Kidney epithelial cell (primary cell): Measurements from ENCODE around the gene AOPEP. TPM values are rescaled to one million over a fixed set of nuclear protein-coding genes. Genes with fewer than 3 reads are reported as not detected.

Source experiments
- DNase-seq: peaks from one replicate; pipeline ENCODE4 v3.0.0-alpha.2; 2010; ENCODE audit warnings: low read depth
- H3K27me3 ChIP-seq: 2 replicates; pipeline ENCODE4 v1.6.0; 2011; ENCODE audit warnings: low read length; ENCODE audit not compliant: control insufficient read depth, insufficient read depth
- H3K36me3 ChIP-seq: 2 replicates; pipeline ENCODE4 v1.5.1; 2011; ENCODE audit warnings: low read length; ENCODE audit not compliant: control insufficient read depth, insufficient read depth
- H3K4me3 ChIP-seq: 2 replicates; pipeline ENCODE4 v1.5.1; 2011; ENCODE audit warnings: low read depth, mild to moderate bottlenecking, control low read depth, low read length
- total RNA-seq: library from RNA; depleted of rRNA; stranded (reverse); fragments of >200 nt; gene quantifications from 2 replicates; pipeline ENCODE4 v1.2.3, GENCODE V29; 2015
- TF ChIP-seq, protein P1 (sequence below): IDR thresholded peaks from 2 replicates; pipeline ENCODE4 v1.5.1; 2011; ENCODE audit warnings: mild to moderate bottlenecking, moderate library complexity, low read length, control low read depth, inconsistent platforms; ENCODE audit not compliant: insufficient read depth, poor library complexity, severe bottlenecking

The AOPEP gene
- total RNA-seq, 1 donor from 2014 or later, result 17.4 TPM

DNA sequence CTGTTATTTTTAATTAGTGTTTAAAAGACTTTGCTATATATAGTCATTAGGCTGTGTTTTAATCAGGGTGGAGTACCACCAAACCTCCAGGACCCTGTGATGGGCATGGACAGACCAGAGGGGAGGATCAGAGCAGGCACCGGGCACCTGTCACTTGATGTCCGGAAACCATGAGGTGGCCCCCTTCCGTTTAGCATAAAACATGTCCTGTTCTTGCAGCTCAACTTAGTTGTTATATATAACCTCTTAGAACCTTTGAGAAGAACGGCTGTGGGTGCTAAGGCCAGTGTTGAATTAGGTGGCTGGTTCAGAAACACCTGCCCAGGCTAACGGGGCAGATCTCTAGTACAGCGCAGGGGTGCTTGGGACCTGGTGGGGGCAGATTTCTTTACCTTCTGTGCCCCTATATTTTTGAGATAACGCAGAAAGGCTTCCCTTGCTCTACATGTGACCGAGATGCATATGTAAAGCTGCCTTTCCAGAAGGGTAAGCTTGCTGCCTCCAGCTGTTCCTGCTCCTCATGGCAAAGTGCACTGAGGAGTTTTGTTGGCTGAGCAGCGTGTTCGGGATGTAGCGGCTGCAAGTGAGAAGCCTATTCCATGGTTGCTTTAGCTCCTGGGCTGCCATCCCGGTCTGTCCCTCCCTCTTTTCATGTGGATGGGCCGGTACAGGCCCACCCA, 335.6 kb downstream of the AOPEP start:
- TF ChIP-seq, protein P1, sequence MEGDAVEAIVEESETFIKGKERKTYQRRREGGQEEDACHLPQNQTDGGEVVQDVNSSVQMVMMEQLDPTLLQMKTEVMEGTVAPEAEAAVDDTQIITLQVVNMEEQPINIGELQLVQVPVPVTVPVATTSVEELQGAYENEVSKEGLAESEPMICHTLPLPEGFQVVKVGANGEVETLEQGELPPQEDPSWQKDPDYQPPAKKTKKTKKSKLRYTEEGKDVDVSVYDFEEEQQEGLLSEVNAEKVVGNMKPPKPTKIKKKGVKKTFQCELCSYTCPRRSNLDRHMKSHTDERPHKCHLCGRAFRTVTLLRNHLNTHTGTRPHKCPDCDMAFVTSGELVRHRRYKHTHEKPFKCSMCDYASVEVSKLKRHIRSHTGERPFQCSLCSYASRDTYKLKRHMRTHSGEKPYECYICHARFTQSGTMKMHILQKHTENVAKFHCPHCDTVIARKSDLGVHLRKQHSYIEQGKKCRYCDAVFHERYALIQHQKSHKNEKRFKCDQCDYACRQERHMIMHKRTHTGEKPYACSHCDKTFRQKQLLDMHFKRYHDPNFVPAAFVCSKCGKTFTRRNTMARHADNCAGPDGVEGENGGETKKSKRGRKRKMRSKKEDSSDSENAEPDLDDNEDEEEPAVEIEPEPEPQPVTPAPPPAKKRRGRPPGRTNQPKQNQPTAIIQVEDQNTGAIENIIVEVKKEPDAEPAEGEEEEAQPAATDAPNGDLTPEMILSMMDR, result no peak
- no peaks in the 10 kb centered on the region for H3K27me3 ChIP-seq
- peaks cover 2% of the 10 kb centered on the region for H3K36me3 ChIP-seq
- DNase-seq, result no peak
- no peak overlapping the region for H3K4me3 ChIP-seq

DNA sequence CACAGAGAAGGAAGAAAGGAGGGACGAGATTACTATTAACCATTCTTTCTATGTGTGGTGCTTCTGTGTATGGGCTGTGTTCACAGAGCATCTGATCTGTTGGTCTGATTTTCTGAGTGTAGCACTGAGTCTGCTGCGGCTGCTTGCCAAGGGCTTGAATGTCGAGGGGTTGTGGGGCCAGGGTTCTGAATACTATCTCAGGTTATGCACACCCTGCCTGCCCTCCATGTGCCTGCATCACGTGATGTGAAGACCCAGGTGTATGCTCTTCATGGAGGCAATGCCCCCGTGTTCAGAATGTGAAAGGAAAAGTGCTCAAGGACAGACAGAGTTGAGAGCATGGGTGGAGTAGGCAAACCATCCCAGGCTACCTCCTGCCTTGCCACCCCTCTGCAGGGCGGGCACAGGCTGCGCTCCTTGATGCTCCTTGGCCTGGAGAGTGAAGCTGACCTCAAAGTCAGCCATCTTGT, 336.1 kb downstream of the AOPEP start:
- Histone ChIP-seq H3K4me3 (no peak overlapping the region), H3K27me3 (no peaks in the 10 kb centered on the region), H3K36me3 (peaks cover 2% of the 10 kb centered on the region)
- TF ChIP-seq, protein P1, result no peak
- no peak for DNase-seq

DNA sequence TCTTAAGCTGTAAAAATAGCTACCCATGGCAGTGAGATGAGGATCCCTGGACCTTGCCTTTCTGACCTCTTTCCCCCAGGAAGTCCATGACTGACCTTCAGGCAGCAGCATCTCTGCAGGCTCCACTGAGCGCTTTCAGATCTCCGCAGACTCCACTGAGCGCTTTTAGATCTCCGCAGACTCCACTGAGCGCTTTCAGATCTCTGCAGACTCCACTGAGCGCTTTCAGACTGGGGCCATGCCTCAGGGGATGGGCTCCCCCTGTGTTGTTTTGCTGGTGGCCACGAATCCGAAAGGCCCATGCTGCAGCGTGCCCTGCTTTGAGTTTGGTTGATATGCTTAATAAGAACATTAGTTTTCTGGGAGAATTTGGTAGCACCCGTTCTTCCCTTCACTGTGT, 336.8 kb downstream of the AOPEP start:
- Histone ChIP-seq H3K27me3 (no peaks in the 10 kb centered on the region), H3K4me3 (no peak overlapping the region), H3K36me3 (peaks cover 2% of the 10 kb centered on the region)
- DNase-seq, result no peak
- TF ChIP-seq, protein P1, result no peak

DNA sequence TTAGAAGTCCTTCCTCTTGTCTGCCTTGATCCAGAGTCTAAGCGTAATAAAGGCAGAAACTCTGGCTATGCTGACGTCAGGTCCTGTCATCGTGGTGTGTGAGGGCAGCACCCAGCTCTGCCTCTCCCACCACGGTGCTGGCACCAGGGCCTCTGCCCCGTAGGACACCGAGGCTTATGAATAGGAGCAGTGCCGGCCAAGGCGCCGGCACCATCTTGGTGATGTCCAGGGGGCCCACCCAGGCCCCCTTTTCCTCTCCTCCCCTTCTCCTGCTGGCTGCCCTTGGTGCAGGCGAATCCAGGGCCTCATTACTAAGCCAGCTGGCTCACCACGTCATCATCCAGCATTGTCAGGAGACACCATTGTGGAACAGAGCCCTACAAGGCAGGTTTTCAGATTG, 338.7 kb downstream of the AOPEP start:
- Histone ChIP-seq H3K4me3 (no peak overlapping the region), H3K36me3 (peaks cover 2% of the 10 kb centered on the region), H3K27me3 (no peaks in the 10 kb centered on the region)
- no peak for DNase-seq
- TF ChIP-seq, protein P1, result no peak

DNA sequence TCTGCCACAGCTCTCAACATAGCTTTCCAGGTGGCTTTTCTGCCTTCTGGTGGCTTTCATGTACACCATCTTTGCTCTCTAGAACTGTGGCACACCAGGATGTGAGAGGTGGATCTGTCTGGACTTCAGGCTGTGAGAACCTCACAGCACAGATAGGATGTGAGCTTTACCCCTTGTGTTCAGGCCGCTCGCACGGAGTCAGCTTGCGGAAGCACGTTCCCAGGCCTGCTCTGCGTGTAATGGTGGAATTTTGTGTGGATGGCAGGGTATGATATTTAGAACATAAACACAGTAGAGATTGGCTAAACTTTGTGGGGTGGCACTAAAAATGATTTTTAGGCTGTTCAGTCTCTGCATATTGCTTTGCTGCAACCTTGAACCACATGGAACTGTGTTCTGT, 340.6 kb downstream of the AOPEP start:
- DNase-seq, result no peak
- H3K36me3 ChIP-seq, result peaks cover 2% of the 10 kb centered on the region
- no peaks in the 10 kb centered on the region for H3K27me3 ChIP-seq
- TF ChIP-seq, protein P1, result no peak
- no peak overlapping the region for H3K4me3 ChIP-seq

DNA sequence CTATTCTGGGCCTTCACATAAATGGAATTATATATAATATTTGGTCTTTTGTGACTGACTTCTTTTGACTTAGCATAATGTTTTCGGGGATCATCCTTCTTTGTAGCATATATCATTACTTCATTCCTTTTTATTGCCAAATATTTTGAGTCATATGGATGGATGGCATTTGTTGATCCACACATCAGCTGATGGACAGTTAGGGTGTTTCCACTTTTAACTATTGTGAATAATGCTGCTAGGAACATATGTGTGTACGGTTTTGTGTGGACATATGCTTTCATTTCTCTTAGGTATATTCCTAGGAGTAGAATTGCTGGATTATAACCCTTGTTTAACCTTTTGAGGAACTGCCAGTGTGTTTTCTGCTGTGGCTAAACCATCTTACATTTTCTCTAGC, 341.4 kb downstream of the AOPEP start:
- TF ChIP-seq, protein P1, result no peak
- Histone ChIP-seq H3K36me3 (peaks cover 2% of the 10 kb centered on the region), H3K27me3 (no peaks in the 10 kb centered on the region), H3K4me3 (no peak overlapping the region)
- no peak for DNase-seq
